ENCODE measurements around the gene EPO.

The EPO gene

GRCh38 chr7:100705320-100705752 lies 14.9 kb upstream of the EPO start:
- peak overlapping the region; percentile 94 for H3K4me3 ChIP-seq (ENCODE audit: low read depth, low read length)
- peak; percentile 92 for DNase-seq (ENCODE audit: low read depth)
- TF ChIP-seq MYC (IDR thresholded peaks at IDR 0.05; ENCODE audit: low read depth, low read length) (peak; percentile 78), POLR2A (IDR thresholded peaks at IDR 0.05; ENCODE audit: extremely low read depth, insufficient read length) (no peak), MAX (IDR thresholded peaks at IDR 0.05; ENCODE audit: low read depth, low read length) (peak; percentile 78), CTCF (IDR thresholded peaks at IDR 0.05; ENCODE audit: low read depth, low read length) (peak; percentile 94)

DNA sequence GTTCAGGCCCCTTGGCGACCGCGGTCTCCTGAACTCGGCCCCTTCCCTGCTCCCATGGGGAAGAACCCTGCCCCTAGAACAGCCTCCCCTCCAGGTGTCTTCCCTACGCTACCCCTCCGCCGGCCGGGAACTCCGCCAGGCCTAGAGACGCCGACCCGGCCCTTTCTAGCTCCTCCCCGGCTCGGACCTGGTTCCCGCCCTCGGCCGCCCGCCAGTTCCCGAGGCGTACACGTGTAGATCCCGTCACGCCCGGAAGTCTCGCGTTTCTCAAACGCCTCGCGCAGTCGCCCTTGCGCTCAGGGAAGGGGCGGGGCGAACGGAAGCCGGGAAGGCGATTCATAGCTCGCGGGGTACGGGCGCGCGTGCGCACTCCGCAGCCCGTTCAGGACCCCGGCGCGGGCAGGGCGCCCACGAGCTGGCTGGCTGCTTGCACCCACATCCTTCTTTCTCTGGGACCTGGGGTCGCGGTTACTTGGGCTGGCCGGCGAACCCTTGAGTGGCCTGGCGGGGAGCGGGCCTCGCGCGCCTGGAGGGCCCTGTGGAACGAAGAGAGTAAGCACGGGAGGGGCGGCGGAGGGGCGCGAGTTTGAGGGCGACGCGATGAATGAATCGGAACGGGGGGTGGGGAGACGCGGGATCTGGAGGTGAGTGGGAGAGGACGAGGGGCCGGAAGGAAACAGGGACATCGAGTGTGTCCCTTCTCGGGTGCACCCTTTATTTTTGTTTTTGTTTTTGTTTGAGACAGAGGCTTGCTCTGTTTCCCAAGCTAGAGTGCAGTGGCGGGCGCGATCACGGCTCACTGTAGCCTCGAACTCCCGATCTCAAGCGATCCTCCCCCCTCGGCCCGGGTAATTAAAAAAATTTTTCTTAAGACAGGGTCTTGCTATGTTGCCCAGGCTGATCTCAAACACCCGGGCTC lies 14.3 kb upstream of the EPO start, which contains the start of gene POP7:
TSS of gene POP7 (plus strand) at position 369 of the 919 bp plus-strand sequence. CDS start 710 bp downstream, outside the sequence.
- TF ChIP-seq MYC (IDR thresholded peaks at IDR 0.05; ENCODE audit: low read depth, low read length) = peak; percentile 95
- peak; percentile 99 for TF ChIP-seq POLR2A (IDR thresholded peaks at IDR 0.05; ENCODE audit: extremely low read depth, insufficient read length)
- TF ChIP-seq MAX (IDR thresholded peaks at IDR 0.05; ENCODE audit: low read depth, low read length) = peak; percentile 97
- no peak for TF ChIP-seq CTCF (IDR thresholded peaks at IDR 0.05; ENCODE audit: low read depth, low read length)
- DNase-seq (ENCODE audit: low read depth) = peak; percentile 100
- peak within 1 kb of the TSS; percentile 94 for H3K4me3 ChIP-seq (ENCODE audit: low read depth, low read length)

GRCh38 chr7:100706672-100707311 lies 13.5 kb upstream of the EPO start:
- DNase-seq (ENCODE audit: low read depth) = no peak
- TF ChIP-seq CTCF (IDR thresholded peaks at IDR 0.05; ENCODE audit: low read depth, low read length) = no peak
- H3K4me3 ChIP-seq (ENCODE audit: low read depth, low read length) = peak overlapping the region; percentile 94

DNA sequence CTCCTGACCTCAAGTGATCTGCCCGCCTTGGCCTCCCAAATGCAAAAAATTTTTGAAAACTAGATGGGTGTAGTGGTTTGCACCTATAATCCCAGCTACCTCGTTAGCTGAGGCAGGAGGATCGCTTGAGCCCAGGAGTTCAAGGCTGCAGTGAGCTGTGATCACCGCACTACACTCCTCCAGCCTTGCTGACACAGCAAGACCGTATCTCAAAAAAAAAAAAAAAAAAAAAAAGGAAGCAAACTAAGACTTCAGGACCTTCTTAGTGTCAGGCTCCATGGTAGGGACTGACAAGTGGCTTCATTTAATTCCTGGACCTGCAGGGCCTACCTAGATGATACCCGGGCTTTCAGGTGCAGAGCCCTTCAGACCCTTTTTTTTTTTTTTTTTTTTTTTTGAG lies 11.9 kb upstream of the EPO start:
- DNase-seq (ENCODE audit: low read depth) = no peak
- TF ChIP-seq MYC (IDR thresholded peaks at IDR 0.05; ENCODE audit: low read depth, low read length) (no peak), POLR2A (IDR thresholded peaks at IDR 0.05; ENCODE audit: extremely low read depth, insufficient read length) (no peak), MAX (IDR thresholded peaks at IDR 0.05; ENCODE audit: low read depth, low read length) (no peak), CTCF (IDR thresholded peaks at IDR 0.05; ENCODE audit: low read depth, low read length) (no peak)
- H3K4me3 ChIP-seq (ENCODE audit: low read depth, low read length) = no peak overlapping the region

DNA sequence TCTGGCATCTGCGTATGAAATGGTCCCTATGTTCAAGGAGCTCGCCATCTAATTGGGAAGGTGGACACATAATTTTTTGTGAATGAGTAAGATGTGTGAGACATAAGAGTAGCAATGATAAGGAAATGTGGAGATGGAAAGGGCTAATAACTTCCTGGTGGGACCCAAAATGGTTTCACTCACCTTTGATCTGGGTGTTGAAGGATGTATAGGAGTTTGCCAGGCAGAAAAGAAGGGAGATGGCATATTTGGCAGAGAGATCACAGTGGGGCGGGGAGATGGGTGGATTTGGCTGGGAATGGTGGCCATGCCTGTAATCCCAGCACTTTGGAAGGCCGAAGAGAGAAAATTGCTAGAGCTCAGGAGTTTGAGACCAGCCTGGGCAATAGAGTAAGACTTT lies 9.8 kb upstream of the EPO start:
- no peak for DNase-seq (ENCODE audit: low read depth)
- H3K4me3 ChIP-seq (ENCODE audit: low read depth, low read length) = no peak overlapping the region
- TF ChIP-seq CTCF (IDR thresholded peaks at IDR 0.05; ENCODE audit: low read depth, low read length) = no peak
- TF ChIP-seq POLR2A (IDR thresholded peaks at IDR 0.05; ENCODE audit: extremely low read depth, insufficient read length) = no peak
- no peak for TF ChIP-seq MYC (IDR thresholded peaks at IDR 0.05; ENCODE audit: low read depth, low read length)
- no peak for TF ChIP-seq MAX (IDR thresholded peaks at IDR 0.05; ENCODE audit: low read depth, low read length)

Data from NB4 (cell line).